NCI-H2171 (cell line): ENCODE results near the gene ABLIM2.

Experiments used
- DNase-seq: peaks from one replicate; lab custom pipeline; 2025; lab: John Stamatoyannopoulos, UW

The ABLIM2 gene

GRCh38 chr4:8136529-8136928 is 22.1 kb downstream of the ABLIM2 start:
- DNase-seq: no peak

GRCh38 chr4:8135666-8136065 is 22.9 kb downstream of the ABLIM2 start:
- DNase-seq: no peak

- DNase-seq: no peak
These were observed 24.6 kb downstream of the ABLIM2 start for GRCh38 chr4:8133897-8134563.

GRCh38 chr4:8132947-8133705 is 25.5 kb downstream of the ABLIM2 start:
- no peak for DNase-seq

- no peak for DNase-seq
These were observed 26.2 kb downstream of the ABLIM2 start for GRCh38 chr4:8132400-8132799.

- DNase-seq: no peak
These were observed 26.8 kb downstream of the ABLIM2 start for GRCh38 chr4:8131826-8132225.

- DNase-seq: no peak
These were observed 27.4 kb downstream of the ABLIM2 start for GRCh38 chr4:8131210-8131609.

GRCh38 chr4:8130346-8131066 is 28.1 kb downstream of the ABLIM2 start:
- DNase-seq: no peak

GRCh38 chr4:8129785-8130184 is 28.8 kb downstream of the ABLIM2 start:
- DNase-seq: no peak

GRCh38 chr4:8129136-8129535 is 29.5 kb downstream of the ABLIM2 start:
- DNase-seq: no peak

- no peak for DNase-seq
These were observed 30.3 kb downstream of the ABLIM2 start for GRCh38 chr4:8128100-8128856.

GRCh38 chr4:8127051-8127826 is 31.4 kb downstream of the ABLIM2 start:
- DNase-seq: peak; percentile 16

- DNase-seq: no peak
These were observed 32.1 kb downstream of the ABLIM2 start for GRCh38 chr4:8126523-8126922.

- no peak for DNase-seq
These were observed 33.0 kb downstream of the ABLIM2 start for GRCh38 chr4:8125526-8126056.

GRCh38 chr4:8123870-8124269 is 34.7 kb downstream of the ABLIM2 start:
- no peak for DNase-seq

GRCh38 chr4:8123389-8123788 is 35.2 kb downstream of the ABLIM2 start:
- DNase-seq: no peak

GRCh38 chr4:8122746-8123145 is 35.9 kb downstream of the ABLIM2 start:
- DNase-seq: no peak

GRCh38 chr4:8121292-8122015 is 37.2 kb downstream of the ABLIM2 start:
- DNase-seq: no peak

GRCh38 chr4:8120501-8120900 is 38.1 kb downstream of the ABLIM2 start:
- DNase-seq: peak; percentile 6

GRCh38 chr4:8119877-8120276 is 38.7 kb downstream of the ABLIM2 start:
- no peak for DNase-seq

GRCh38 chr4:8118531-8118930 is 40.1 kb downstream of the ABLIM2 start:
- no peak for DNase-seq
